Dermis microvascular lymphatic vessel endothelial cell (primary cell): ENCODE measurements around the gene BRD4. TPM values are rescaled to one million over a fixed set of nuclear protein-coding genes. Genes with fewer than 3 reads are reported as not detected.

Source experiments
- DNase-seq, 2 donors: peaks; one replicate each; pipeline versions ENCODE4 v3.0.0 to v3.0.0-alpha.2; 2010; ENCODE audit warnings: low read depth in 2 of 2
- total RNA-seq: library from RNA; depleted of rRNA; stranded (reverse); fragments of >200 nt; gene quantifications from 2 replicates; pipeline ENCODE4 v1.2.1, GENCODE V29; 2014

Gene BRD4
- total RNA-seq, 1 donor from 2014 or later = 7.4 TPM

- no peak for DNase-seq
Observed at GRCh38 chr19:15316498-15316897, 15.8 kb downstream of the BRD4 start.

GRCh38 chr19:15315101-15315500, 17.2 kb downstream of the BRD4 start:
- no peak for DNase-seq

- no peak for DNase-seq
Observed at GRCh38 chr19:15313649-15314279, 18.6 kb downstream of the BRD4 start.

- DNase-seq = no peak
Observed at GRCh38 chr19:15307169-15307568, 25.2 kb downstream of the BRD4 start.

GRCh38 chr19:15305582-15306334, 26.6 kb downstream of the BRD4 start:
- no peak for DNase-seq

GRCh38 chr19:15304140-15304705, 28.1 kb downstream of the BRD4 start:
- DNase-seq = no peak

- DNase-seq = no peak
Observed at GRCh38 chr19:15303105-15303780, 29.1 kb downstream of the BRD4 start.

- no peak for DNase-seq
Observed at GRCh38 chr19:15300533-15301197, 31.7 kb downstream of the BRD4 start.

GRCh38 chr19:15299568-15300409, 32.5 kb downstream of the BRD4 start:
- DNase-seq = no peak

GRCh38 chr19:15298847-15299567, 33.3 kb downstream of the BRD4 start:
- DNase-seq = no peak

- peak in 1 of 2 donors; percentile 51 for DNase-seq
Observed at GRCh38 chr19:15297416-15298224, 34.7 kb downstream of the BRD4 start.

- DNase-seq = no peak
Observed at GRCh38 chr19:15296841-15297415, 35.4 kb downstream of the BRD4 start.

GRCh38 chr19:15296353-15296752, 36.0 kb downstream of the BRD4 start:
- DNase-seq = no peak

- no peak for DNase-seq
Observed at GRCh38 chr19:15294561-15294990, 37.8 kb downstream of the BRD4 start.

GRCh38 chr19:15293781-15294491, 38.4 kb downstream of the BRD4 start:
- no peak for DNase-seq

- DNase-seq = peak in 1 of 2 donors; percentile 52
Observed at GRCh38 chr19:15292847-15293582, 39.3 kb downstream of the BRD4 start.

GRCh38 chr19:15292140-15292539, 40.2 kb downstream of the BRD4 start:
- DNase-seq = no peak
